ENCODE data around the gene ARHGEF12.

Gene ARHGEF12

DNA sequence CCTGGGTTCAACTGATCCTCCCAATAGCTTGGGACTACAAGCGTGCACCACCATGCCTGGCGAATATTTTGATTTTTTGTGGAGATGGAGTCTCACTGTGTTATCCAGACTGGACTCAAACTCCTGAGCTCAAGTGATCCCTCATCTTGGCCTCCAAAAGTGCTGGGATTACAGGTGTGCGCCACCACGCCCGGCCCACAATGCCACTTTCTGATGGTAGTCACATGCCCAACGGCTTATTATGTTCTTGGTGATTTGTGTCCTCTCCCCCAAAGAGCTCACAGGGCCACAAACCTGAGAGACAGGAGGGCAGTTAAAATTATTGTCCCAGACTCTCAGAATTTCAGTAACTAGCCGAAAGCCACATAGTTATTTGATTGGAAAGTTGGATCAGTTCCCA is 185.0 kb downstream of the ARHGEF12 start:
- no peak for DNase-seq

DNA sequence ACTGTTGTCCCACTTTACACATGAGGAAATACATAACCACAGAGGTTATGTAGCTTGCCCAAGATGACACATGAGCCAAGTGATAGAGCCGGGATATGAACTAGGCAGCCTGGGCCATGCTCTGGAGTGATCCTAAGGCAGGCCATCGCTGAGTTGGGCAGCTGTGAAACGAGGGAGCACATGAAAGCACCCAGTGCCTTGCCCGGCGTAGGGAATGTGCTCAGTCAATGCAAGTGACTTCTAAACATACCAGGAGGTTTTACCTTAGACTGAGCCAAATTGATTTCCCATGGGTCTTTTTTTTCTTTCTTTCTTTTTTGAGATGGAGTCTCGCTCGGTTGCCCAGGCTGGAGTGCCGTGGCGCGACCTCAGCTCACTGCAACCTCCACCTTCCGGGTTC is 185.8 kb downstream of the ARHGEF12 start:
- DNase-seq = no peak

DNA sequence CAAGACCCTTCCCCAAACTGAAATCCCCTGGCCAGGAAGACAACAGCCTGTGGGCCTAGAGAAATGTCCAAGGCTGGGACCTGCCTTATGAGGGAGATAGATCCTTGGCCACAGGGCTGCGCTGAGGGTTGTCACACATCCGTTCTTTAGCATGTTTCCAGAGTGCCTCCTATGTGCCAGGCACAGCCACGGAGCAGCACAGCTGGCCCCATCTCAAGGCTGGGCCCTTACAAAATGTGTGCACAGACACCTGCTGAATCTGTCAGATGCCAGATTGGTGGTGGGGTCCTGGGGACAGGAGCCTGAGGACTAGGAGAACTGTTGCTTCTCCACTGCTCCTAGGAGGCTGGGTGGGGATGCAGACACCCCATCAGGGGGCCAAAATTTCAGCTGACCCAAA is 186.5 kb downstream of the ARHGEF12 start:
- no peak for DNase-seq

DNA sequence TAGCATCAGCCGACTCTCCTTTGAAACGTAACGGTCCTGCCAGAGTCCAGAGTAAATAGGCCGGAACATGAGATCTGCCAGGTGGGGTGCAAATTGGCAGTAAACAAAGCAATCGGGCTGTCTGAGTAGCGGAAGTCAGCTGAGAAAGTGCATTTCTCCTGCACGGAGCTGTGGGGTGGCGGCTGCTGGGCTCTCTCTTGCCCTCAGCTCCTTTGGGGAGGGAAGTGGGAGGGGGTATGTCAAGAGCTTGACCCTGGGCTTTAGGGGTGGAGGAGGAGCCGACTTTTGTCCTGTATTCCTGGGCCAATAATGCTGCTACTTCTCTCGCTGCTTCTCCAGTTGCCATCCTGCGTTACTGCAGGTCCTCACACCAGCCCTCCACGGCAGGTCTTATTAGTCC is 187.0 kb downstream of the ARHGEF12 start:
- no peak for DNase-seq

DNA sequence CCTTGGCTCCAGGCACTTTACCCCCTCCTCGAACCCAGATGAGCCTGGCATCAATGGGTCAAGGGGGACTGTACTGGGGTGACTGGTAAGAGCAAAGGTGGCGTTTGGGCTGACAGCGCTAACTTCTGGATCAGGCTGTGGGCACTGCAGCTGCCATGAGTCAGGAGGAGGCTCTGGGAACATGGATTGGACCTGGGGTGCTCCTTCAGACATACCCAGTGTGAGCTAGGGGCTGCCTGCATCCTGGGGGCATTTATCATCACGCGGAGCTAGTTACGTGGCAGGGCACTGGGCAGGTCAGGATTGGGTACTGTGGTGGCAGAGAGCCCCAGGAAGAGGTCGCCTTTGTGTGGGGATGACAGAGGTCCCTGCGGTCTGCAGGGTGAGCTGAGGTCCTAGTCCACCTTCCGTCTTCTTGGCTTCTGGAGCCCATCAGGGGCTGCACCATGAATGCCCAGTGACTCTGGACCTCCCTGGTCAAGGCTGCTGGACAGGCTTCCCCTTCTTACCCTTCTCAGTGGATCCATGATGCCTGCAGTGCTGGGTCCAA is 188.4 kb downstream of the ARHGEF12 start:
- no peak for DNase-seq

DNA sequence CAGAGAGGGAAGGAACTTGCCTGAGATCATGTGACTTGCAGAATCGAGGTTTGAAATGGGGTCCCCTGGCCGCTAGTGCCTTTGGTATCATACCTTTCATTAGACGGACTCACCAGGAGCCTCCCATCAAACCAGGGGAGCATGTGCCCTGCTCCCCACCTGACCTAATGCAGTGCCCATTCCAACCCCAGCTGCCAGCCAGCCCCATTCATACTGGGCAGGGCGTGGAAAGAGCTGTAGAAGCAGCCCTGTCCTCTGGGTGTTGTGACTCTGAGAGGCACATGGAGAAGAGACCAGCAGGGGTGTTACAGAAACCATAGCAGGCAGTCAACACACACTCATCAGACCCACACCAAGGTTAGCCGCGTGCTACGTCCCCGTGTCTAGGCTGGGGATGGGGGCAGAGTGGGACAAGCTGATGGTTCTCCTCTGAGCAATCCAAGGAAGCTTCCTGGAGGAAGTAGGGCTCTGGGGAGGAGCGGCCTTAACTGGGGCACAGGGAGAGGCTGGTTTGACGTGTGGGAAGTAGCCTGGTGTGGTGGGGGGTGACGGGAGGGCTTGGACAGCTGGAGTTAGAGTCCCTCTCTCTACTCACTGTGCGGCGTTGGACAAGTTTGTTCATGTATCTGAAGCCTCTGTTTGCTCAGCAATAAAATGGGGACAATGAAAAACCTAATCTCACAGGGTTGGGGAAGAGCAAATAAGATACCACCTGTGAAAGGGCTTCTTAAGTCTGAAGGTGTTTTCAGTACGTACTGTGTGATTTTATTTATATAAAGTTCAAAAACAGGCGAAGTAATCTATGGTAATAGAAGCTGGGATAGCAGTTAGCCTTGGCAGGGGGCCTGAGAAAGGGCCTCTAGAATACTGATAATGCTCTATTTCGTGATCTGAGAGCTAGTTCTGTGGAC is 189.3 kb downstream of the ARHGEF12 start:
- no peak for DNase-seq

DNA sequence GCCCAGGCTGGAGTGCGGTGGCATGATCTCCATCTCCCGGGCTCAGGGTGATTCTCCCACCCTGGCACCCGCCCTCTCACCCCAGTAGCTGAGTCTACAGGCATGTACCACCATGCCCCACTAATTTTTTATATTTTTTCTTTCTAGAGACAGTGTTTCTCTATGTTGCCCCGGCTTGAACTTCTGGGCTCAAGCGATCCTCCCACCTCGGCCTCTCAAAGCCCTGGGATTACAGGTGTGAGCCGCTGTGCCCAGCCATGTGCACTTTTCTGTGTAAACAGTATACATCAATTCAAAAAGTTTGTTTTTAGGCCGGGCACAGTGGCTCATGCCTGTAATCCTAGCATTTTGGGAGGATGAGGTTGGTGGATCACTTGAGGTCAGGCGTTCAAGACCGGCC is 190.0 kb downstream of the ARHGEF12 start:
- no peak for DNase-seq

DNA sequence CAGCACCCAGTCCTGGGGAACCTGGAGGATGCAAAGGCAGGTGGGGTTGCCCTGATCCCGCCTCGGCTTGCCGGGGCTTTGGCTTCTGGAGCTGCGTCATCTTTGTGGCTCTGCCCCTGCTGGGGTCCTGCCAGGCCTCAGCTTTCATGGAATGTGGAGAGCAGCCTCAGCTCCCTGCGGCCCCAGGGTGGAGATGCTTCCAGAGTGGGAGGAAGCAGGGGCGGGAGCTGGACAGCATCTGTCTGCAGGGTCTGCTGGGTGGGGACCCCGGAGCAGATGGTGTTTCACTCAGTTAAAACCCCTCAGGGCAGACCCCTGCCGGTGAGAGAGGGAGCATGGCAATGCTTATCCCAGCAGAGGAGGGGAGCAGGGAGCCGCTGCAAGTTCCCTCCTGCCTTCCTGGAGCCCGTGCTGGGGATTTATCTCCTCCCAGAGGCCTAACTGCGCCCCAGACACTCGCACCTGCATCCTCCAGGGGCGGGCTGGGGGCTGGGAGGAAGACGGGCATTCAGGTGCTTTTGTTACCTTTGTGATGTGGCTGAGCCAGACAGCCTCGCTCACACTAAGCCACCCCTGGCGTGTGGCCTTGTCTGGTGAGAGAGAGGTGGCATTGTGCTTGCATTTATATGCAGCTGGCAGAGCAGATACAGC is 191.0 kb downstream of the ARHGEF12 start:
- no peak for DNase-seq

DNA sequence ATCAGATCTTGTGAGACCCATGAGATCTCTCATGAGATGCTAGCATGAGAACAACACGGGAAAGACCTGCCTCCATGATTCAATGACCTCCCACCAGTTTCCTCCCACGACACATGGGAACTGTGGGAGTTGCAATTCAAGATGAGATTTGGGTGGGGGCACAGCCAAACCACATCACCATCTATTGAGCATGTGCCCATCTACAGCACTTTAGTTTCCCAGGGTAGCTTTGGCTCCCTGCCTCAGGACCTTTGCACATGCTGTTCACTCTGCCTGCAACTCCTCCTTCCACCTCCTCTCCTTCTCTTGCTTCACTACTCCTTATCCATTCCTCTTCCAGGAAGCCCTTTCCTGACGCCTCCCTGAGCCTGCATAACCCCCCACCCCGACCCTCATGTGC is 192.5 kb downstream of the ARHGEF12 start:
- no peak for DNase-seq

DNA sequence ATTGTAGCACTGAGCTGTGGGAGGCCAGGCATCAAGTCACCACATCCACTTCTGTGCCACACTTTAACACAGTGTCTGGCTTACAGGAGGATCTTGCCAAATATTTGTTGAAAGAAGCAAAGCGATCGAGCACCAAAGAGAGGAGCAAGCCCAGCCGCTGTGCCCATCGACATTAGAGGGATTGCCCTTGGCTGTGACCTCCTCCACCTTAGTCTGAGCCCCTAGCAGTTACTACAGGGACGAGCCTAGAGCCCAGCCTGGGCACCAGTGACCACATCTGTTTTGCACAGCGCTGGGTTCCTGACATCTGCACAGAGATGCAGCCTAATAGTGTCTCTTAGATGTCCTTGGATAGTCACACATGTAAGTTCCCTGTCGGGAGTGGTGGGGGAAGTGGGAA is 193.0 kb downstream of the ARHGEF12 start:
- no peak for DNase-seq

DNA sequence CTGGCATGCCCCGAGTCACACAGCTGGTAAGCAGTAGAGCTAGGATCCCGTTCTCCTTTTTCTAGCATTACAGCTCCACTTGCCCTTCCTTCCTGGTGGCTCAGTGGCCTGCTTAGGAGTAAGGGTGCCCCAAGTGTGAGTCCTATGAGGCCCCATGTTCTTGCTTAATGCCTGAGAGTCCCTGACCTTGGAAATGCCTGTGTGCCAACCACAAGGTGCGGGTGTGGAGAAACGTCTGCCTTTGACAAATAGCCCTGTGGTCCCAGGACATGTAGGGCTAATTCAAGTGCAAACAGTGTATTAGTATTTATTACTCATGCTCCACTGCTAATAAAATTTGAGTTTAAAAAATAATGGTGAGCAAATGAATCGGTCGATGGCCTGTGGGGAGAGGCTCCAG is 193.7 kb downstream of the ARHGEF12 start:
- no peak for DNase-seq

DNA sequence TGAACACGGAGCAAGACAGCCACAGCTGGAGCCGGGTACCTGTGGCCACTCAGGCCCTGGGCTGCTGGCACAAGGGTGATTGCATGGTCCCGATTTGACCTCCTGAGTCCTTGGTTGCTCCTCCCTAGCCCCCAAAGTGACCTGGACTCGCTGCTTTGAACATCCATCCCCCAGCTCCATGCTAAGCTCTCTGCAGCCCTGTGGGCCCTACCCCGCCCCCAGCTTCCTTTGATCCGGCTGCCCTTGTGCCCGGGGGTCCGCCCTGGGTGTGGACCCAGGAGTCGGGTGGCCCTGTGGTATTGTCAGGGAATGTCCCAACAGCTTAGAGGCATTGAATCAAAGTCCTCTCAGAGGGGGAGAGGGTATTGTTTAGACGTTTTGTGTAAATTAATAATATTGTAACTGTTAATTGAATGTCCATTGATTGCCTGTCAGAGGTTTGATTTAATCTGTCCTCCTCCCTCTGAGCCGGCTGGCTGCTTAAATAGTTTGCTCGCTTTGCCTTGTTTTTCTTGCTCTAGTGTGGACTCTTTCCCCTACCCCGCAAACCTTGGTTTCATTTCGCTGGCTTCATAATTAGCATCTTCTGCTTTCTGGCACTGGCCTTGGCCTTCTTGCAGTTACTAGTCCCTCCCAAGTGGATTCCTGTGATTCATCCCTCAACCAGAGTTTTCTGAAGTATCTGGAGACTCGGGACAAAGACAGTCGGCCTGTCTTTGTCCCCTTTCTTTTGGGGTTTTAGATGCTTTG is 196.0 kb downstream of the ARHGEF12 start:
- DNase-seq = no peak

DNA sequence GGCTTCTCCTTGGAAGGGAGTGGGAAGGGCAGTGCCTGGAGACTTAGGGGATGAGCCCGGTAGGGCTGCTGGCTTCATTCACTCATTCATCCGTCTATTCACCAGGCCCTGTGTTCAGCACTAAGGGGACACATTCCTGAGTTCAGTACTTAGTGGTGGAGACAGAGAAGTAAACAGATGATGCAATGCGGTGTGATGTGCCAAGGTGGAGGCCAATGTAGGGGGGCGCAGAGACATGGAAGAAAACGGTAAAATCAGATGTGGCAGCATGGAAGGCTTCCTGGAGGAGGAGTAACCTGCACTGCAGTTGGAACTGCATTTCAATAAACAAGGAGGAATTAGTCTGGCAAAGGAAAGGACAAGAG is 196.6 kb downstream of the ARHGEF12 start:
- DNase-seq = no peak

DNA sequence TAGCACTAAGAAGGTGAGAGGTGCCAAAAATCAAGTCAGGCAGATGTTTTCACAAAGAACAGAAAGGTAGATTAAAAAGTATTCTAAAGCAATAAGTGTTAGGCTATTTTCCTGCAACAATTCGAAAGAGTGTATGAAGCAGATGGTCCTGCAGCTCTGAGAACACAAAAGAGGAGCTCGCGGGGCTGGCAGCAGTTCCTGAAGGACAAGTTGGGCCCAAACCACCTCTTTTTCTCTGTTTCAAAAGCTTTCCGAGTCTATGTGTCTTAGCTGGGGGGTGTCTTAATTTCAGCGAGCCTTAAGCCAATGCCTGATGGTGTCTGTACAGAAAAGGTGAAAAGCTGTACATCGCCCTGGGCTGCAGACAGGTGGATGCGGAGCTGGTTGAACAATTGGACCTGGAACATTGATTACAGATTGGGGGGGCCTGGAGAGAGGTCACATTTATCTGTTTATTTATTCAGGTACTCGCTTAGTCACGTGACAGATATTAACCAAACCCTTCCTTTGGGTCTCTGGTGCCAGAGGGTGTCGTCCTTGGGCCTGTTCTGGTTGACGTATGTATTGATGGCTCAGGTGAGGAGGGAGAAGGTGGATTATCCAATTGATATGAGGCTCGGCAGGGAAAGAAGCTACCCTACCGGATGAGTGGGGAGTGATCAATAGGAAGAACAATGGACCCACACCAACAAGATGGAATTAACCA is 200.0 kb downstream of the ARHGEF12 start:
- DNase-seq = no peak

DNA sequence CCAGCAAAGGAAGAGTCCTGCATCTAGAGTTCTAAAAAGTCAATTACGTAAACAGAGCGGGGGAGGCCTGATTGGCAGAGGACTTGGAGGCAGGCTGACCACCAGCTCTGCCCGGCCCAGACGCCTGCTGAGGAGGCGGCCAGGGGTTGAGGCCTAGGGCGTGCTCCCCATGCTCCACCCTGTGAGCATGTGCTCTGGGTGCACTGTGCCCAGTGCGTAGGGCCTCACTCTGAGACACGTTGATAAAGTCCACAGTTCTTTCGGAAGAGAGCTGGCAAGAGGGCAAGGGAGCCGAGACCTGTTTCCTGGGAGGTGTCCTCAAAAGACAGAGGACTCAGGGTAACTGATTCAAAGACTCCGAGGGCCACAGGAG is 200.6 kb downstream of the ARHGEF12 start:
- no peak for DNase-seq

DNA sequence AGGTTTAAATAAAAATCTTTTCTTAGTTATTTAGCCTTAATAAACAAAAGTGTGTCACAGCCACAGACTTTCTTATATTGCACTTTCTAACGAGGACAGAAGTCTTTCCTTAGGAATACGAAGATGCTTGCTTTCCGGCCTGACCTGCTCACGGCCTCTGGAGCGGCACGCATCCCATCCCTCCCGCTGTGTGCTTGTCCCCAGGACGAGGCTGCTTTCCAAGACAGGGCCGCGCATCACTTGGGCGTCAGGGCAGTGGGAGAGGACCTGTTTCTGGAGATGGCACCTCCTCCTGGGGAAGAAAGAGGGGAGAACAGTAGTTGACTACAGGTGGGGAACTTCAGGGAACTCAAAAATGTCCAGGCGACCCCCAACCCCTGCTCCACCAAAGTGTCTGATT is 201.8 kb downstream of the ARHGEF12 start:
- DNase-seq = no peak

DNA sequence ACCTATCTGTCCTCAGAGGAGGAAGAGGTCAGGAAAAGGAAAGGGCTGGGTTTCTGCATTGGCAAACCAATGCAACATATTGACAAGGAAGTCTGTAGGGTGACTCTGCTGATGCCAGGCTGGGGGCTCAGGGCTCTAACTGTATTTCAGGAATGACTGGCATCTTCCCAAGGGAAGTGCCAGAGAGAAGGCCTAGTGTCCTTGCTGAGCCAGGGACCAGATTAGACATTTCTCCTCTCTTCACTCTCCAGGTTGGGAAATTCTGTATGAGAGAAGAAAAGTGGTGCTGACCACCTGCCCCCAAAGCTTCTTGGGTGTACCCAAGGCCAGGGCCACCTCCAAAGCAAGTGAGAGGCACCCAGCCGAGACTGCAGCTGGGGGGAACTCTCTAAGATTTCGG is 202.5 kb downstream of the ARHGEF12 start:
- no peak for DNase-seq
